Measurements from ENCODE around the gene GPATCH3.

Gene GPATCH3

DNA sequence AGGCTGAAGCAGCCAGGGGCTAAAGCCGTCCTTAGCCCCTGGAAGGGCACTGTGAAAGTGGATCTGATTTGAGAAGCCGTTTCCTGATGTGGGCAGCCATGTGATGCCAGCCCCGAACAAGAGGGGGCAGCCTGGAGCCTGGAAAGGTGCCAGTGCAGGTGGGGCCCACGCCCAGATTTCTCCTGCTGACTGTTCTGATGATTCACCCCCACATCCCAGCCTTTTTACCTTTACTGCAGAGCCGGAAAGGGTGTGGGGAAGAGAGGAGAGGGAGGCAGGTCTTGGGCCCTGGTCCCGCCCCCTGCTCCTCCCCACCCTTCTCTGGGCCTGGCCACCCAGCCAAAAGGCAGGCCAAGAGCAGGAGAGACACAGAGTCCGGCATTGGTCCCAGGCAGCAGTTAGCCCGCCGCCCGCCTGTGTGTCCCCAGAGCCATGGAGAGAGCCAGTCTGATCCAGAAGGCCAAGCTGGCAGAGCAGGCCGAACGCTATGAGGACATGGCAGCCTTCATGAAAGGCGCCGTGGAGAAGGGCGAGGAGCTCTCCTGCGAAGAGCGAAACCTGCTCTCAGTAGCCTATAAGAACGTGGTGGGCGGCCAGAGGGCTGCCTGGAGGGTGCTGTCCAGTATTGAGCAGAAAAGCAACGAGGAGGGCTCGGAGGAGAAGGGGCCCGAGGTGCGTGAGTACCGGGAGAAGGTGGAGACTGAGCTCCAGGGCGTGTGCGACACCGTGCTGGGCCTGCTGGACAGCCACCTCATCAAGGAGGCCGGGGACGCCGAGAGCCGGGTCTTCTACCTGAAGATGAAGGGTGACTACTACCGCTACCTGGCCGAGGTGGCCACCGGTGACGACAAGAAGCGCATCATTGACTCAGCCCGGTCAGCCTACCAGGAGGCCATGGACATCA is 37.2 kb downstream of the GPATCH3 start, which contains the start of gene SFN:
TSS of gene SFN (plus strand) at position 369 of the 904 bp plus-strand sequence. CDS start at position 433, 64 bp downstream.
- Histone ChIP-seq H2BK12ac (ENCODE audit: low read length in 2 of 2) (no peak within 1 kb of the TSS), H3K9me3 (ENCODE audit: control insufficient read depth, low read length) (no peaks in the 10 kb centered on the region), H3K79me1 (replicated peaks; ENCODE audit: low read length, poor library complexity, severe bottlenecking) (no peaks in the 10 kb centered on the region), H2BK15ac (ENCODE audit: low read depth, poor library complexity, severe bottlenecking) (peak within 1 kb of the TSS; percentile 49), H2BK5ac (ENCODE audit: low read depth, low read length, poor library complexity, severe bottlenecking) (no peak within 1 kb of the TSS), H4K91ac (ENCODE audit: low read length) (peak within 1 kb of the TSS; percentile 4), H3K4me1 (ENCODE audit: control insufficient read depth, insufficient read depth, low read depth, low read length) (peaks cover 29% of the 10 kb centered on the region), H3K14ac (ENCODE audit: low read length in 2 of 2) (no peak within 1 kb of the TSS), H3K9ac (ENCODE audit: low read length) (peak within 1 kb of the TSS; percentile 76), H3K4me2 (ENCODE audit: low read length, poor library complexity, severe bottlenecking) (no peak within 1 kb of the TSS), H3K23ac (ENCODE audit: low read length in 2 of 2) (no peak within 1 kb of the TSS), H3K4me3 (ENCODE audit: insufficient read depth in 1 of 2, low read depth in 1 of 2, low read length in 2 of 2) (peak within 1 kb of the TSS; percentile 31 to 89), H3K27me3 (ENCODE audit: control insufficient read depth in 1 of 2, insufficient read depth in 1 of 2, low read length in 2 of 2) (no peaks in the 10 kb centered on the region), H3K27ac (ENCODE audit: low read length, poor library complexity, severe bottlenecking) (peak within 1 kb of the TSS; percentile 8), H2AFZ (ENCODE audit: low read depth, low read length) (no peak within 1 kb of the TSS), H2BK120ac (ENCODE audit: low read depth, low read length) (peak within 1 kb of the TSS; percentile 37), H3K18ac (ENCODE audit: low read depth in 1 of 2, low read length in 2 of 2) (peak within 1 kb of the TSS in 1 of 2 experiments; percentile 31), H4K8ac (ENCODE audit: low read length) (peak within 1 kb of the TSS; percentile 19), H3K4ac (ENCODE audit: low read depth in 1 of 2, low read length in 2 of 2) (no peak within 1 kb of the TSS), H2AK5ac (ENCODE audit: low read length, severe bottlenecking) (peak within 1 kb of the TSS; percentile 27), H3K36me3 (ENCODE audit: control insufficient read depth in 1 of 2, insufficient read depth in 2 of 2, low read depth in 1 of 2, low read length in 2 of 2) (peaks cover 0 to 9% of the 10 kb centered on the region in 2 experiments)
- DNase-seq = no peak
- WGBS = 89% methylated on average over 37 of the region's 37 CpGs

DNA sequence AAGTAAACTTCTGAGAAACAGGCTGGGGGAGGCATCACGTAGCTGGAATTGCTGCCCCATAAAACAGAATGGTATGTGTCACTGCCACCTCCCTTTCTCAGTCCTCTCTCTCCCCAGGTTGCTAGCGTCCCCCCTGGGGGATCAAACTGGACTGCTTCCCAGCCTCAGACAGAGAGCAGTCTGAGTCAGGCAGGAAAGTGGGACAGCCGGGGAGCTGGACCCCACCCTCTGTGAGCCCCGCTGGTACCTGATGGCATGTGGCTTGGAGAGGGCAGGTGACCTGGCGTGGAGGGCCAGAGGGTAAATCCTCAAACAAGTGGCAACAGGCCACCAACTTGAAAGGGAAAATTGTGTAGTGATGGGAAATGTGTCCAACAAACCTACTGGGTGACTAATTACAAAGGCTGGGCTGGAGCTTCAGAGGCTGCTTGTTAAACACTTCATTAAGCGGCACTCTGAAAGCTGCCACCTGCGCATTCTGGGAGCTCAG is 38.3 kb downstream of the GPATCH3 start:
- H3K36me3 ChIP-seq (ENCODE audit: control insufficient read depth in 1 of 2, insufficient read depth in 2 of 2, low read depth in 1 of 2, low read length in 2 of 2) = peaks cover 0 to 18% of the 10 kb centered on the region in 2 experiments
- H3K18ac ChIP-seq (ENCODE audit: low read depth in 1 of 2, low read length in 2 of 2) = no peak overlapping the region
- no peak overlapping the region for H2BK12ac ChIP-seq (ENCODE audit: low read length in 2 of 2)
- no peak overlapping the region for H3K23ac ChIP-seq (ENCODE audit: low read length in 2 of 2)
- 94% methylated on average over 7 of the region's 7 CpGs for WGBS
- no peak overlapping the region for H3K4me2 ChIP-seq (ENCODE audit: low read length, poor library complexity, severe bottlenecking)
- no peak overlapping the region for H2BK15ac ChIP-seq (ENCODE audit: low read depth, poor library complexity, severe bottlenecking)
- DNase-seq = no peak
- no peaks in the 10 kb centered on the region for H3K79me1 ChIP-seq (replicated peaks; ENCODE audit: low read length, poor library complexity, severe bottlenecking)
- no peak overlapping the region for H2BK5ac ChIP-seq (ENCODE audit: low read depth, low read length, poor library complexity, severe bottlenecking)
- H4K91ac ChIP-seq (ENCODE audit: low read length) = no peak overlapping the region
- H3K9me3 ChIP-seq (ENCODE audit: control insufficient read depth, low read length) = no peaks in the 10 kb centered on the region
- H4K8ac ChIP-seq (ENCODE audit: low read length) = no peak overlapping the region
- H2AFZ ChIP-seq (ENCODE audit: low read depth, low read length) = no peak overlapping the region
- H2AK5ac ChIP-seq (ENCODE audit: low read length, severe bottlenecking) = peak overlapping the region; percentile 49
- H3K4me3 ChIP-seq (ENCODE audit: insufficient read depth in 1 of 2, low read depth in 1 of 2, low read length in 2 of 2) = no peak overlapping the region
- H3K27ac ChIP-seq (ENCODE audit: low read length, poor library complexity, severe bottlenecking) = peak overlapping the region; percentile 8
- H3K27me3 ChIP-seq (ENCODE audit: control insufficient read depth in 1 of 2, insufficient read depth in 1 of 2, low read length in 2 of 2) = no peaks in the 10 kb centered on the region
- no peak overlapping the region for H3K9ac ChIP-seq (ENCODE audit: low read length)
- peaks cover 29% of the 10 kb centered on the region for H3K4me1 ChIP-seq (ENCODE audit: control insufficient read depth, insufficient read depth, low read depth, low read length)
- H2BK120ac ChIP-seq (ENCODE audit: low read depth, low read length) = no peak overlapping the region
- no peak overlapping the region for H3K4ac ChIP-seq (ENCODE audit: low read depth in 1 of 2, low read length in 2 of 2)
- H3K14ac ChIP-seq (ENCODE audit: low read length in 2 of 2) = no peak overlapping the region

- Histone ChIP-seq H2AFZ (ENCODE audit: low read depth, low read length) (no peak overlapping the region), H2BK5ac (ENCODE audit: low read depth, low read length, poor library complexity, severe bottlenecking) (no peak overlapping the region), H2BK120ac (ENCODE audit: low read depth, low read length) (no peak overlapping the region), H2BK12ac (ENCODE audit: low read length in 2 of 2) (no peak overlapping the region), H3K4me3 (ENCODE audit: insufficient read depth in 1 of 2, low read depth in 1 of 2, low read length in 2 of 2) (no peak overlapping the region), H3K27ac (ENCODE audit: low read length, poor library complexity, severe bottlenecking) (no peak overlapping the region), H3K9ac (ENCODE audit: low read length) (peak overlapping the region; percentile 25), H3K18ac (ENCODE audit: low read depth in 1 of 2, low read length in 2 of 2) (no peak overlapping the region), H3K4ac (ENCODE audit: low read depth in 1 of 2, low read length in 2 of 2) (no peak overlapping the region), H3K14ac (ENCODE audit: low read length in 2 of 2) (no peak overlapping the region), H4K91ac (ENCODE audit: low read length) (no peak overlapping the region), H3K36me3 (ENCODE audit: control insufficient read depth in 1 of 2, insufficient read depth in 2 of 2, low read depth in 1 of 2, low read length in 2 of 2) (peaks cover 4 to 24% of the 10 kb centered on the region in 2 experiments), H2AK5ac (ENCODE audit: low read length, severe bottlenecking) (peak overlapping the region; percentile 10), H2BK15ac (ENCODE audit: low read depth, poor library complexity, severe bottlenecking) (no peak overlapping the region), H3K27me3 (ENCODE audit: control insufficient read depth in 1 of 2, insufficient read depth in 1 of 2, low read length in 2 of 2) (no peaks in the 10 kb centered on the region), H3K23ac (ENCODE audit: low read length in 2 of 2) (no peak overlapping the region), H4K8ac (ENCODE audit: low read length) (no peak overlapping the region), H3K4me1 (ENCODE audit: control insufficient read depth, insufficient read depth, low read depth, low read length) (peaks cover 29% of the 10 kb centered on the region), H3K4me2 (ENCODE audit: low read length, poor library complexity, severe bottlenecking) (no peak overlapping the region), H3K79me1 (replicated peaks; ENCODE audit: low read length, poor library complexity, severe bottlenecking) (no peaks in the 10 kb centered on the region), H3K9me3 (ENCODE audit: control insufficient read depth, low read length) (no peaks in the 10 kb centered on the region)
- peak; percentile 58 for DNase-seq
- WGBS = 77% methylated on average over 5 of the region's 5 CpGs
These were observed 39.0 kb downstream of the GPATCH3 start for GRCh38 chr1:26861286-26861701.

- 96% methylated on average over 7 of the region's 7 CpGs for WGBS
- Histone ChIP-seq H3K23ac (ENCODE audit: low read length in 2 of 2) (no peak overlapping the region), H3K79me1 (replicated peaks; ENCODE audit: low read length, poor library complexity, severe bottlenecking) (peaks cover 2% of the 10 kb centered on the region), H2BK15ac (ENCODE audit: low read depth, poor library complexity, severe bottlenecking) (no peak overlapping the region), H4K8ac (ENCODE audit: low read length) (no peak overlapping the region), H3K14ac (ENCODE audit: low read length in 2 of 2) (no peak overlapping the region), H2BK12ac (ENCODE audit: low read length in 2 of 2) (no peak overlapping the region), H3K36me3 (ENCODE audit: control insufficient read depth in 1 of 2, insufficient read depth in 2 of 2, low read depth in 1 of 2, low read length in 2 of 2) (peaks cover 25 to 44% of the 10 kb centered on the region in 2 experiments), H3K4me2 (ENCODE audit: low read length, poor library complexity, severe bottlenecking) (no peak overlapping the region), H3K9ac (ENCODE audit: low read length) (peak overlapping the region; percentile 27), H3K27me3 (ENCODE audit: control insufficient read depth in 1 of 2, insufficient read depth in 1 of 2, low read length in 2 of 2) (no peaks in the 10 kb centered on the region), H3K4me3 (ENCODE audit: insufficient read depth in 1 of 2, low read depth in 1 of 2, low read length in 2 of 2) (no peak overlapping the region), H3K9me3 (ENCODE audit: control insufficient read depth, low read length) (no peaks in the 10 kb centered on the region), H2BK120ac (ENCODE audit: low read depth, low read length) (no peak overlapping the region), H3K4me1 (ENCODE audit: control insufficient read depth, insufficient read depth, low read depth, low read length) (peaks cover 19% of the 10 kb centered on the region), H3K18ac (ENCODE audit: low read depth in 1 of 2, low read length in 2 of 2) (no peak overlapping the region), H4K91ac (ENCODE audit: low read length) (no peak overlapping the region), H3K4ac (ENCODE audit: low read depth in 1 of 2, low read length in 2 of 2) (no peak overlapping the region), H2AK5ac (ENCODE audit: low read length, severe bottlenecking) (no peak overlapping the region), H3K27ac (ENCODE audit: low read length, poor library complexity, severe bottlenecking) (no peak overlapping the region), H2BK5ac (ENCODE audit: low read depth, low read length, poor library complexity, severe bottlenecking) (no peak overlapping the region), H2AFZ (ENCODE audit: low read depth, low read length) (no peak overlapping the region)
- DNase-seq = no peak
These were observed 41.2 kb downstream of the GPATCH3 start for GRCh38 chr1:26858891-26859640.
